ENCODE results near the gene MYMK. TPM values are rescaled to one million over a fixed set of nuclear protein-coding genes. Genes with fewer than 3 reads are reported as not detected.

Gene MYMK
- total RNA-seq, 2 donors from 2014 or later = not detected

GRCh38 chr9:133505901-133506652, 18.7 kb downstream of the MYMK start:
- Histone ChIP-seq H3K27ac (peak overlapping the region in 1 of 4 donors; percentile 32), H3K36me3 (replicated peaks in 1 of 2; ENCODE audit: insufficient read depth in 1 of 2, low read depth in 2 of 2) (no peaks in the 10 kb centered on the region), H3K27me3 (no peaks in the 10 kb centered on the region), H3K4me3 (no peak overlapping the region), H3K9me3 (peaks cover 0 to 9% (median 0%) of the 10 kb centered on the region in 3 donors), H3K4me1 (peaks cover 30% of the 10 kb centered on the region)
- no peak for TF ChIP-seq POLR2A (IDR thresholded peaks at IDR 0.05)
- TF ChIP-seq, protein P1, sequence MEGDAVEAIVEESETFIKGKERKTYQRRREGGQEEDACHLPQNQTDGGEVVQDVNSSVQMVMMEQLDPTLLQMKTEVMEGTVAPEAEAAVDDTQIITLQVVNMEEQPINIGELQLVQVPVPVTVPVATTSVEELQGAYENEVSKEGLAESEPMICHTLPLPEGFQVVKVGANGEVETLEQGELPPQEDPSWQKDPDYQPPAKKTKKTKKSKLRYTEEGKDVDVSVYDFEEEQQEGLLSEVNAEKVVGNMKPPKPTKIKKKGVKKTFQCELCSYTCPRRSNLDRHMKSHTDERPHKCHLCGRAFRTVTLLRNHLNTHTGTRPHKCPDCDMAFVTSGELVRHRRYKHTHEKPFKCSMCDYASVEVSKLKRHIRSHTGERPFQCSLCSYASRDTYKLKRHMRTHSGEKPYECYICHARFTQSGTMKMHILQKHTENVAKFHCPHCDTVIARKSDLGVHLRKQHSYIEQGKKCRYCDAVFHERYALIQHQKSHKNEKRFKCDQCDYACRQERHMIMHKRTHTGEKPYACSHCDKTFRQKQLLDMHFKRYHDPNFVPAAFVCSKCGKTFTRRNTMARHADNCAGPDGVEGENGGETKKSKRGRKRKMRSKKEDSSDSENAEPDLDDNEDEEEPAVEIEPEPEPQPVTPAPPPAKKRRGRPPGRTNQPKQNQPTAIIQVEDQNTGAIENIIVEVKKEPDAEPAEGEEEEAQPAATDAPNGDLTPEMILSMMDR (IDR thresholded peaks at IDR 0.05) = no peak
- WGBS, 2 donors = 70 to 100% methylated on average over 1 to 23 of the region's 23 CpGs
- intact Hi-C loops (cut with DNase I) = no loop called here
- peak; percentile 33 for ATAC-seq
- peak in 2 of 4 donors; percentile 51 to 64 for DNase-seq

- intact Hi-C loops (cut with DNase I) = no loop called here
- H3K27me3 ChIP-seq = no peaks in the 10 kb centered on the region
- no peak for ATAC-seq
- DNase-seq = peak in 1 of 4 donors; percentile 7
- WGBS, 2 donors = 83 to 88% methylated on average over 10 to 12 of the region's 13 CpGs
- H3K9me3 ChIP-seq = peaks cover 0 to 9% (median 0%) of the 10 kb centered on the region in 3 donors
- no peak overlapping the region for H3K27ac ChIP-seq
- H3K4me1 ChIP-seq = peaks cover 30% of the 10 kb centered on the region
- TF ChIP-seq POLR2A (IDR thresholded peaks at IDR 0.05) = no peak
- TF ChIP-seq, protein P1 (IDR thresholded peaks at IDR 0.05) = no peak
- no peak overlapping the region for H3K4me3 ChIP-seq
- no peaks in the 10 kb centered on the region for H3K36me3 ChIP-seq (replicated peaks in 1 of 2; ENCODE audit: insufficient read depth in 1 of 2, low read depth in 2 of 2)
These were observed 19.5 kb downstream of the MYMK start for GRCh38 chr9:133505186-133505830.

DNA sequence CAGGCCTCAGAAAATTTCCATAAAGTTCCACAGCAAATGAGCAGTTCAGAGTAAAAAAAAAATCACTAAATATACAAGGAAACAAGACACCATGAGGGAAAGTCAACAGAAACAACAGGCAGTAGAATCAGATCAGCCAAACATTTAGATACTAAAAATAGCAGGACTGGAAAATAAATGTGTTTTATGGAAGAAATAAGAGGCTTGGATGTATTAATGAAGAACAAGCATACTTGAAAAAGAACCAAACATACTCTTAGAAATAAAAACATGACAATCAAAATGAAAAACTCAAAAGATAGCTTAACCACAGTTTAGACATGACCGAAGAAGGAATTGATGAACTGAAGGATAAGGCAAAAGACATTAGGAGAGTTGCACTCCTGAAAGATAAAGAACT, 22.6 kb downstream of the MYMK start:
- Histone ChIP-seq H3K4me3 (no peak overlapping the region), H3K27me3 (no peaks in the 10 kb centered on the region), H3K36me3 (replicated peaks in 1 of 2; ENCODE audit: insufficient read depth in 1 of 2, low read depth in 2 of 2) (no peaks in the 10 kb centered on the region), H3K9me3 (peaks cover 0 to 9% (median 0%) of the 10 kb centered on the region in 3 donors), H3K27ac (no peak overlapping the region), H3K4me1 (peaks cover 13% of the 10 kb centered on the region)
- intact Hi-C loops (cut with DNase I) = no loop called here
- no peak for DNase-seq
- TF ChIP-seq, protein P1 (IDR thresholded peaks at IDR 0.05) = no peak
- no peak for TF ChIP-seq POLR2A (IDR thresholded peaks at IDR 0.05)
- no peak for ATAC-seq
- WGBS, 2 donors = 90 to 100% methylated on average over 1 of the region's 1 CpG

DNA sequence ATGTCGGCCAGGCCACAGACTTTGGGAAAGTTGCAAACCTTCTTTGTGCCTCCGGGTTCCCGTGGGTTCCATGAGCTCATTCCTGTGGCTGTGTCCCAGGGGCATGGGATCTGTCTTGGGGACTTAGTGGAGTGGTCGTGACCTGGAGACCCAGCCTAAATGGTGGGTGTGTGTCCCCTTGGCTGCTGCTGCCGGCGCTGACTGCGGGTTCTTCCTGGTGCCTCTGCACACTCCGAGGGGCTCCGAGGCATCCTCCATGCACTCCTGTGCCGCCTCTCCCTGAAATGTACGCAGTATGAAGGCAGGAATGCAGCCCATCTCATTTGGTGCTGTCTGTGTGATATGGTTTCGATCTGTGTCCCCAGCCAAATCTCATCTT, 24.9 kb downstream of the MYMK start:
- no peak for ATAC-seq
- Histone ChIP-seq H3K27me3 (no peaks in the 10 kb centered on the region), H3K9me3 (peaks cover 0 to 9% (median 0%) of the 10 kb centered on the region in 3 donors), H3K4me1 (no peaks in the 10 kb centered on the region), H3K27ac (no peak overlapping the region), H3K36me3 (replicated peaks in 1 of 2; ENCODE audit: insufficient read depth in 1 of 2, low read depth in 2 of 2) (no peaks in the 10 kb centered on the region), H3K4me3 (no peak overlapping the region)
- TF ChIP-seq, protein P1 (IDR thresholded peaks at IDR 0.05) = no peak
- no peak for TF ChIP-seq POLR2A (IDR thresholded peaks at IDR 0.05)
- WGBS, 2 donors = 67 to 74% methylated on average over 7 to 11 of the region's 12 CpGs
- intact Hi-C loops (cut with DNase I) = loop anchor here (10.0 kb wide), 1 partner anchor 485 kb away; no protein-coding TSS in a partner anchor
- DNase-seq = no peak
